ENCODE measurements around the gene MLLT6. TPM values are rescaled to one million over a fixed set of nuclear protein-coding genes. Genes with fewer than 3 reads are reported as not detected.
A peak's percentile ranks its signal among the peaks of the same experiment; 100 is the strongest.
"Not testable (repeated sequence)": the region's sequence is repeated elsewhere in the genome, so short reads cannot be mapped to it uniquely, and the experiment has no call there.

Gene MLLT6
- total and polyA plus RNA-seq, 7 donors, result 16.3 to 120 (median 78.5) TPM

- WGBS, 3 donors, result 40 to 54% (median 46%) methylated on average over 15 to 16 of the region's 16 CpGs
- DNase-seq (peak; percentile 50 to 79), ATAC-seq (peak in 1 of 4 donors; percentile 1)
- no peaks in the 10 kb centered on the region for H3K27me3 ChIP-seq (ENCODE audit: insufficient read depth in 3 of 3, low read length in 2 of 3)
- TF ChIP-seq CTCF (IDR thresholded peaks at IDR 0.05), result no peak
- intact Hi-C loops (cut with DNase I), result no loop called here
- H3K36me3 ChIP-seq (ENCODE audit: insufficient read depth in 1 of 2, low read depth in 1 of 2), result peaks cover 7 to 56% of the 10 kb centered on the region in 2 donors
- no peaks in the 10 kb centered on the region for H3K9me3 ChIP-seq
- peaks cover 3% of the 10 kb centered on the region for H3K4me1 ChIP-seq
- no peak overlapping the region for H3K4me3 ChIP-seq
- H3K27ac ChIP-seq, result no peak overlapping the region
Measured at GRCh38 chr17:38724337-38724988, 19.4 kb downstream of the MLLT6 start.

- DNase-seq (no peak), ATAC-seq (peak in 1 of 4 donors; percentile 3)
- no peaks in the 10 kb centered on the region for H3K9me3 ChIP-seq
- H3K4me1 ChIP-seq, result peaks cover 5% of the 10 kb centered on the region
- WGBS, 3 donors, result 64 to 68% (median 68%) methylated on average over 10 of the region's 10 CpGs
- H3K27ac ChIP-seq, result no peak overlapping the region
- H3K27me3 ChIP-seq (ENCODE audit: insufficient read depth in 3 of 3, low read length in 2 of 3), result no peaks in the 10 kb centered on the region
- H3K36me3 ChIP-seq (ENCODE audit: insufficient read depth in 1 of 2, low read depth in 1 of 2), result peaks cover 7 to 50% of the 10 kb centered on the region in 2 donors
- H3K4me3 ChIP-seq, result no peak overlapping the region
- TF ChIP-seq CTCF (IDR thresholded peaks at IDR 0.05), result no peak
- intact Hi-C loops (cut with DNase I), result no loop called here
Measured at GRCh38 chr17:38725066-38725465, 20.0 kb downstream of the MLLT6 start.

- H3K27me3 ChIP-seq (ENCODE audit: insufficient read depth in 3 of 3, low read length in 2 of 3); ATAC-seq; intact Hi-C loops (cut with DNase I); H3K27ac ChIP-seq; H3K4me3 ChIP-seq; DNase-seq; H3K9me3 ChIP-seq: not testable (repeated sequence)
- H3K36me3 ChIP-seq (ENCODE audit: insufficient read depth in 1 of 2, low read depth in 1 of 2), result peaks cover 4 to 39% of the 10 kb centered on the region in 2 donors
- H3K4me1 ChIP-seq, result peaks cover 12% of the 10 kb centered on the region
- WGBS, 3 donors, result 66 to 91% (median 70%) methylated on average over 4 to 8 of the region's 8 CpGs
Measured at GRCh38 chr17:38726145-38726544, 21.1 kb downstream of the MLLT6 start.

GRCh38 chr17:38727736-38728135 lies 22.7 kb downstream of the MLLT6 start:
- peak overlapping the region; percentile 23 for H3K27ac ChIP-seq
- H3K36me3 ChIP-seq (ENCODE audit: insufficient read depth in 1 of 2, low read depth in 1 of 2), result peaks cover 0 to 39% of the 10 kb centered on the region in 2 donors
- DNase-seq (no peak), ATAC-seq (no peak)
- H3K27me3 ChIP-seq (ENCODE audit: insufficient read depth in 3 of 3, low read length in 2 of 3), result no peaks in the 10 kb centered on the region
- WGBS, 3 donors, result 83 to 96% (median 88%) methylated on average over 5 of the region's 5 CpGs
- peaks cover 20% of the 10 kb centered on the region for H3K4me1 ChIP-seq
- H3K4me3 ChIP-seq, result no peak overlapping the region
- no peak for TF ChIP-seq CTCF (IDR thresholded peaks at IDR 0.05)
- intact Hi-C loops (cut with DNase I), result loop anchor here in 1 of 2 donors (2.0 kb wide), 1 partner anchor 17 kb away; no protein-coding TSS in a partner anchor
- H3K9me3 ChIP-seq, result no peaks in the 10 kb centered on the region

GRCh38 chr17:38728290-38728831 lies 23.3 kb downstream of the MLLT6 start:
- H3K4me1 ChIP-seq, result peaks cover 20% of the 10 kb centered on the region
- WGBS, 3 donors, result 62 to 72% (median 68%) methylated on average over 8 of the region's 8 CpGs
- TF ChIP-seq CTCF (IDR thresholded peaks at IDR 0.05), result no peak
- H3K36me3 ChIP-seq (ENCODE audit: insufficient read depth in 1 of 2, low read depth in 1 of 2), result peaks cover 0 to 37% of the 10 kb centered on the region in 2 donors
- intact Hi-C loops (cut with DNase I), result loop anchor here in 1 of 2 donors (2.0 kb wide), 1 partner anchor 18 kb away; no protein-coding TSS in a partner anchor
- H3K27ac ChIP-seq, result peak overlapping the region; percentile 23
- no peaks in the 10 kb centered on the region for H3K9me3 ChIP-seq
- DNase-seq (no peak), ATAC-seq (no peak)
- H3K27me3 ChIP-seq (ENCODE audit: insufficient read depth in 3 of 3, low read length in 2 of 3), result no peaks in the 10 kb centered on the region
- no peak overlapping the region for H3K4me3 ChIP-seq

Data from psoas muscle (tissue), 8 donors.